WTC11 (cell line): Measurements from ENCODE around the gene EFCAB8. TPM values are rescaled to one million over a fixed set of nuclear protein-coding genes. Genes with fewer than 3 reads are reported as not detected.
A peak's percentile ranks its signal among the peaks of the same experiment; 100 is the strongest.

ENCODE experiments used
- ATAC-seq: fragments of 200-7000 bp; cut with Tn5 transposase; 2 replicates; pipeline ENCODE4 v1.10.0; 2021; ENCODE audit warnings: mild to moderate bottlenecking, moderate library complexity
- CTCF ChIA-PET: fragments of 300-600 bp; sonication (Branson Sonifier 250); formaldehyde crosslinking; loops from one replicate; lab custom pipeline; 2021; ENCODE audit warnings: antibody characterized with exemption; lab: Charles Lee
- POLR2A ChIA-PET: fragments of 350-600 bp; sonication (Branson Sonifier 250); formaldehyde crosslinking; loops from one replicate; lab custom pipeline; 2021; ENCODE audit warnings: antibody characterized with exemption; lab: Charles Lee
- DNase-seq: peaks from one replicate; pipeline ENCODE4 v3.0.0; 2021; ENCODE audit warnings: low spot score
- H3K27ac Mint-ChIP-seq: 2 replicates; pipeline ENCODE4 v1.8.0; 2021; ENCODE audit warnings: mixed read lengths
- H3K27me3 Mint-ChIP-seq: 2 replicates; pipeline ENCODE4 v1.8.0; 2021; ENCODE audit warnings: low read depth, mild to moderate bottlenecking, moderate library complexity, mixed read lengths
- H3K36me3 Mint-ChIP-seq: 2 replicates; pipeline ENCODE4 v1.8.0; 2021; ENCODE audit warnings: mixed read lengths
- H3K4me1 Mint-ChIP-seq: 2 replicates; pipeline ENCODE4 v1.8.0; 2022; ENCODE audit warnings: mixed read lengths
- H3K4me3 Mint-ChIP-seq: 2 replicates; pipeline ENCODE4 v1.8.0; 2021; ENCODE audit warnings: mild to moderate bottlenecking, moderate library complexity, mixed read lengths
- H3K9me3 Mint-ChIP-seq: 2 replicates; pipeline ENCODE4 v1.8.0; 2021; ENCODE audit warnings: mixed read lengths
- FOXK1 ChIP-seq: sonication (generic); formaldehyde crosslinking; IDR thresholded peaks from 2 replicates; pipeline ENCODE4 v1.8.0; 2022; ENCODE audit warnings: mild to moderate bottlenecking, moderate library complexity, missing genetic modification reagents
- FOXP1 ChIP-seq: sonication (generic); formaldehyde crosslinking; IDR thresholded peaks from 2 replicates; pipeline ENCODE4 v1.8.0; 2022; ENCODE audit warnings: missing genetic modification reagents, mild to moderate bottlenecking, moderate library complexity, borderline replicate concordance
- GABPB1 ChIP-seq: sonication (generic); formaldehyde crosslinking; IDR thresholded peaks from 2 replicates; pipeline ENCODE4 v1.8.1; 2023; ENCODE audit warnings: mild to moderate bottlenecking, missing genetic modification reagents
- SOX15 ChIP-seq: fragments of 250-450 bp; sonication (Bioruptor Pico); IDR thresholded peaks from 2 replicates; pipeline ENCODE4 v1.9.0; 2021; ENCODE audit warnings: mild to moderate bottlenecking
- SP1 ChIP-seq: sonication (generic); formaldehyde crosslinking; conservative IDR thresholded peaks from 2 replicates; pipeline ENCODE4 v1.8.1; 2022; ENCODE audit warnings: missing genetic modification reagents
- ZNF121 ChIP-seq: sonication (generic); formaldehyde crosslinking; IDR thresholded peaks from 2 replicates; pipeline ENCODE4 v1.8.0; 2023; ENCODE audit warnings: missing genetic modification reagents
- ZNF263 ChIP-seq: sonication (generic); formaldehyde crosslinking; IDR thresholded peaks from 2 replicates; pipeline ENCODE4 v1.8.1; 2022; ENCODE audit warnings: low read depth, mild to moderate bottlenecking, moderate library complexity, missing genetic modification reagents
- total RNA-seq: library from RNA; stranded (reverse); gene quantifications from 3 replicates; pipeline ENCODE4 v1.2.3, GENCODE V29; 2021
- TF ChIP-seq, protein P1 (sequence below): fragments of 250-450 bp; sonication (Bioruptor Pico); IDR thresholded peaks from 2 replicates; pipeline ENCODE4 v1.9.0; 2021; ENCODE audit warnings: moderate library complexity, mild to moderate bottlenecking, inconsistent platforms, borderline replicate concordance
- TF ChIP-seq, protein P2 (sequence below): fragments of 250-450 bp; sonication (Bioruptor Pico); IDR thresholded peaks from 2 replicates; pipeline ENCODE4 v1.9.0; 2021; ENCODE audit warnings: mild to moderate bottlenecking, borderline replicate concordance
- TF ChIP-seq, protein P3 (sequence below): sonication (generic); formaldehyde crosslinking; IDR thresholded peaks from 2 replicates; pipeline ENCODE4 v1.8.1; 2023; ENCODE audit warnings: mild to moderate bottlenecking, missing genetic modification reagents, moderate library complexity

Gene EFCAB8
- total RNA-seq, 1 experiment from 2014 or later = 0.17 TPM

DNA sequence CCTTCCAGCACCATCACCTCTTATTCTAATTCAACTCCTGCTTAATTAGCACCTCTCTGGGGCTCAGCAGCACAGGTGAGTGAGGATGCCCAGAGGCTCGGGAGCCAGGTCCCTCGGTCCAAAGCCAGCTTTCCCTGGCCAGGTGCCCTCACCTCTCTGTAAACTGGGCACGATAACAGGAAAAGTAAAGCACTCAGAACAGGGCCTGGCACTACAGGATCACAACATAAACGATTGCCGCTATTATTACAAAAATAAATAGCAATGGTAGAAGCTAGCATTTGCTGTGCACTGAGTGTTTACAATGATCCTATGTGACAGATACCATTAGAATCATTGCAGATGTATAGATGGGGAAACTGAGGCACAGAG is 151.4 kb downstream of the EFCAB8 start:
- ATAC-seq (no peak), DNase-seq (no peak)
- Mint-ChIP-seq H3K27ac (no peak overlapping the region), H3K27me3 (no peaks in the 10 kb centered on the region), H3K9me3 (peaks cover 4% of the 10 kb centered on the region), H3K36me3 (no peaks in the 10 kb centered on the region; the same call in 1 of the 2 replicates), H3K4me1 (peaks cover 13% of the 10 kb centered on the region; the same call in 1 of the 2 replicates), H3K4me3 (no peak overlapping the region)
- CTCF ChIA-PET = interaction anchor here (1.1 to 1.2 kb wide), 2 partner anchors 14 to 108 kb away, joined by 3 to 5 read pairs; no protein-coding TSS in a partner anchor
- POLR2A ChIA-PET = no interaction called here
- TF ChIP-seq, protein P1, sequence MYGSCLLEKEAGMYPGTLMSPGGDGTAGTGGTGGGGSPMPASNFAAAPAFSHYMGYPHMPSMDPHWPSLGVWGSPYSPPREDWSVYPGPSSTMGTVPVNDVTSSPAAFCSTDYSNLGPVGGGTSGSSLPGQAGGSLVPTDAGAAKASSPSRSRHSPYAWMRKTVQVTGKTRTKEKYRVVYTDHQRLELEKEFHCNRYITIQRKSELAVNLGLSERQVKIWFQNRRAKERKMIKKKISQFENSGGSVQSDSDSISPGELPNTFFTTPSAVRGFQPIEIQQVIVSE (CRISPR knock-in tag) = no peak
- TF ChIP-seq, protein P2, sequence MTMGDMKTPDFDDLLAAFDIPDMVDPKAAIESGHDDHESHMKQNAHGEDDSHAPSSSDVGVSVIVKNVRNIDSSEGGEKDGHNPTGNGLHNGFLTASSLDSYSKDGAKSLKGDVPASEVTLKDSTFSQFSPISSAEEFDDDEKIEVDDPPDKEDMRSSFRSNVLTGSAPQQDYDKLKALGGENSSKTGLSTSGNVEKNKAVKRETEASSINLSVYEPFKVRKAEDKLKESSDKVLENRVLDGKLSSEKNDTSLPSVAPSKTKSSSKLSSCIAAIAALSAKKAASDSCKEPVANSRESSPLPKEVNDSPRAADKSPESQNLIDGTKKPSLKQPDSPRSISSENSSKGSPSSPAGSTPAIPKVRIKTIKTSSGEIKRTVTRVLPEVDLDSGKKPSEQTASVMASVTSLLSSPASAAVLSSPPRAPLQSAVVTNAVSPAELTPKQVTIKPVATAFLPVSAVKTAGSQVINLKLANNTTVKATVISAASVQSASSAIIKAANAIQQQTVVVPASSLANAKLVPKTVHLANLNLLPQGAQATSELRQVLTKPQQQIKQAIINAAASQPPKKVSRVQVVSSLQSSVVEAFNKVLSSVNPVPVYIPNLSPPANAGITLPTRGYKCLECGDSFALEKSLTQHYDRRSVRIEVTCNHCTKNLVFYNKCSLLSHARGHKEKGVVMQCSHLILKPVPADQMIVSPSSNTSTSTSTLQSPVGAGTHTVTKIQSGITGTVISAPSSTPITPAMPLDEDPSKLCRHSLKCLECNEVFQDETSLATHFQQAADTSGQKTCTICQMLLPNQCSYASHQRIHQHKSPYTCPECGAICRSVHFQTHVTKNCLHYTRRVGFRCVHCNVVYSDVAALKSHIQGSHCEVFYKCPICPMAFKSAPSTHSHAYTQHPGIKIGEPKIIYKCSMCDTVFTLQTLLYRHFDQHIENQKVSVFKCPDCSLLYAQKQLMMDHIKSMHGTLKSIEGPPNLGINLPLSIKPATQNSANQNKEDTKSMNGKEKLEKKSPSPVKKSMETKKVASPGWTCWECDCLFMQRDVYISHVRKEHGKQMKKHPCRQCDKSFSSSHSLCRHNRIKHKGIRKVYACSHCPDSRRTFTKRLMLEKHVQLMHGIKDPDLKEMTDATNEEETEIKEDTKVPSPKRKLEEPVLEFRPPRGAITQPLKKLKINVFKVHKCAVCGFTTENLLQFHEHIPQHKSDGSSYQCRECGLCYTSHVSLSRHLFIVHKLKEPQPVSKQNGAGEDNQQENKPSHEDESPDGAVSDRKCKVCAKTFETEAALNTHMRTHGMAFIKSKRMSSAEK (CRISPR knock-in tag) = no peak
- TF ChIP-seq ZNF121 (CRISPR knock-in tag) (no peak), GABPB1 (CRISPR knock-in tag) (no peak), SP1 (CRISPR knock-in tag) (no peak), SOX15 (CRISPR knock-in tag) (no peak), FOXP1 (CRISPR knock-in tag) (no peak)
- TF ChIP-seq, protein P3, sequence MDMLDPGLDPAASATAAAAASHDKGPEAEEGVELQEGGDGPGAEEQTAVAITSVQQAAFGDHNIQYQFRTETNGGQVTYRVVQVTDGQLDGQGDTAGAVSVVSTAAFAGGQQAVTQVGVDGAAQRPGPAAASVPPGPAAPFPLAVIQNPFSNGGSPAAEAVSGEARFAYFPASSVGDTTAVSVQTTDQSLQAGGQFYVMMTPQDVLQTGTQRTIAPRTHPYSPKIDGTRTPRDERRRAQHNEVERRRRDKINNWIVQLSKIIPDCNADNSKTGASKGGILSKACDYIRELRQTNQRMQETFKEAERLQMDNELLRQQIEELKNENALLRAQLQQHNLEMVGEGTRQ (CRISPR knock-in tag) = no peak

DNA sequence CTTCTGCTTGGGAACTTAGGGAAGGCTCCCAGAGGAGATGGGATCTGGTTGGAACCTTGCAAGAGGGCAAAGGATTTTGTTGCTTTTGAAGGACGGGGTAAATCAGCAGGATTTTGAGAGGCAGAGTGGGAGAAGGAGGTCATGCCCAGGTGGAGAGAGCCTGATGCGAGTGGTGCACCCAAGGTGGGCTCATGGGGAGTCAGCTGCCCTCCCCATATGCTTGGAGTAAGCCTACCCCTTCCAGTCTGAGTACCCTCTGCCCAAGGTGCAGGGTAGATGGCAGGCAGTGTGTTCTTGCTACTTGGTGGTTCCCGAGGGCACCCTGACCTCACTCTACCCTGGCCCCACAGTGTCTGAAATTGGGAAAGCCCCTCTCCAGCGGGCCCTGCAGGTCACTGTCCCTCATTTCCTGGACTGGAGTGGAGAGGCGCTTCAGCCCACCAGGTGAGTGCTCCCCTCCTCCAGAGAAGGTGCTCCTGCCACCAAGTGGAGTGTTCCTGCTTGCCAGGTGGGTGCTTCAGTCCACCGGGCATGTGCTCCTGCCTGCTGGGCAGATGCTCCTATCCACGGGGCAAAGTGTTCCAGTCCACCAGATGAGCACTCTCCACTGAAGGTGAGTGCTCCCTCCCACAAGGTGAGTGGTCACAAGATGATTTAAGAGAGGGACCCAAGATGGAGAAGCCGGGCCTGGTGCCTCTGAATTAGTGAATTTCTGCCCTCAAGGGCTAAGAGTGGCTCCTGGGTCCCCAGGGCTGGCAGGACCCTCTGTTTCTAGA is 152.1 kb downstream of the EFCAB8 start:
- CTCF ChIA-PET = interaction anchor here (1.1 kb wide), 1 partner anchor 15 kb away, joined by 5 read pairs; no protein-coding TSS in a partner anchor
- Mint-ChIP-seq H3K4me1 (peaks cover 16% of the 10 kb centered on the region; the same call in 1 of the 2 replicates), H3K36me3 (no peaks in the 10 kb centered on the region), H3K27me3 (no peaks in the 10 kb centered on the region), H3K9me3 (no peaks in the 10 kb centered on the region), H3K4me3 (no peak overlapping the region), H3K27ac (no peak overlapping the region)
- POLR2A ChIA-PET = no interaction called here
- TF ChIP-seq ZNF263 (CRISPR knock-in tag) = peak; percentile 88; the same call in 1 of the 2 replicates
- no peak for TF ChIP-seq FOXK1
- no peak for DNase-seq
- ATAC-seq = no peak

Other genes starting within 250 kb of the EFCAB8 start
- 0.07 to 0.34 TPM (median 0.15 TPM) in 3 replicates for gene C20orf203, start 185.0 kb upstream of the EFCAB8 start, total RNA-seq
- 41.8 to 42.4 TPM (median 42.3 TPM) in 3 replicates for gene COMMD7, start 115.5 kb upstream of the EFCAB8 start, total RNA-seq
- 638 to 682 TPM (median 641 TPM) in 3 replicates for gene DNMT3B, start 96.5 kb upstream of the EFCAB8 start, total RNA-seq
- 154 to 159 TPM (median 155 TPM) in 3 replicates for gene MAPRE1, start 39.0 kb upstream of the EFCAB8 start, total RNA-seq
- gene SUN5, start 145.5 kb downstream of the EFCAB8 start, total RNA-seq = not detected in 3 replicates
- gene BPIFB2, start 148.8 kb downstream of the EFCAB8 start, total RNA-seq = 0.09 TPM in 3 replicates
- not detected in 3 replicates for gene BPIFB6, start 172.7 kb downstream of the EFCAB8 start, total RNA-seq
- gene BPIFB3, start 195.0 kb downstream of the EFCAB8 start, total RNA-seq = not detected in 3 replicates
- gene BPIFB4, start 220.7 kb downstream of the EFCAB8 start, total RNA-seq = not detected in 3 replicates